Endothelial cell of umbilical vein (primary cell): ENCODE data around the gene PLAAT1. TPM values are rescaled to one million over a fixed set of nuclear protein-coding genes. Genes with fewer than 3 reads are reported as not detected.

Experiments
- BruUV-seq: library from RNA; stranded (reverse); fragments of 400-500 nt; replicated peaks from 2 replicates; lab custom pipeline; 2021; lab: Mats Ljungman, UMichigan
- CTCF ChIA-PET: fragments of 300-600, 350-600 bp; sonication (Branson Sonifier 250); formaldehyde crosslinking; loops from one replicate; lab custom pipeline; 2021; ENCODE audit warnings: antibody characterized with exemption, inconsistent platforms; lab: Charles Lee
- POLR2A ChIA-PET: fragments of 300-600, 350-600 bp; sonication (Branson Sonifier 250); formaldehyde crosslinking; loops from one replicate; lab custom pipeline; 2021; ENCODE audit warnings: antibody characterized with exemption, inconsistent platforms; lab: Charles Lee
- DNase-seq: peaks from one replicate; pipeline ENCODE4 v3.0.0-alpha.2; 2011; ENCODE audit warnings: low read depth, low spot score
- FAIRE-seq: peaks from 2 replicates; lab custom pipeline; 2011; peaks lifted over from hg19 to GRCh38; lab: Jason Lieb, UNC
- H2AFZ ChIP-seq: 2 replicates; pipeline ENCODE4 v1.6.0; 2012; ENCODE audit warnings: low read depth, low read length, control low read depth, inconsistent platforms
- H3K27ac ChIP-seq: 2 replicates; pipeline ENCODE4 v1.5.1; 2011; ENCODE audit warnings: low read depth, mild to moderate bottlenecking, control low read depth, low read length, moderate library complexity; ENCODE audit not compliant: insufficient read depth
- H3K27me3 ChIP-seq, 2 experiments: 2 replicates each; pipeline versions ENCODE4 v1.6.0 to v1.6.1; 2011; ENCODE audit warnings: low read length in 2 of 2, mixed read lengths in 1 of 2; ENCODE audit not compliant: control insufficient read depth in 2 of 2, insufficient read depth in 2 of 2
- H3K36me3 ChIP-seq, 2 experiments: 2 replicates in 1 of 2; 3 replicates in 1 of 2; pipeline ENCODE4 v1.5.1; 2011; ENCODE audit warnings: low read length in 2 of 2, mild to moderate bottlenecking in 1 of 2, moderate library complexity in 1 of 2; ENCODE audit not compliant: control insufficient read depth in 2 of 2, insufficient read depth in 2 of 2; ENCODE audit errors: extremely low read depth in 1 of 2
- H3K4me1 ChIP-seq: 3 replicates; pipeline ENCODE4 v1.5.1; 2011; ENCODE audit warnings: mild to moderate bottlenecking, low read length; ENCODE audit not compliant: control insufficient read depth, insufficient read depth; ENCODE audit errors: extremely low read depth
- H3K4me2 ChIP-seq: 2 replicates; pipeline ENCODE4 v1.6.1; 2011; ENCODE audit warnings: low read length, control low read depth, mixed read lengths; ENCODE audit not compliant: insufficient read depth
- H3K4me3 ChIP-seq, 3 experiments: fragments of 200-600 bp in 1 of 3; sonication (generic), shearing (Covaris generic) in 1 of 3; replicated peaks in 1 of 3; 2 replicates each; pipeline ENCODE4 v1.5.1; 2011 to 2016; ENCODE audit warnings: control low read depth in 3 of 3, low read length in 3 of 3, mild to moderate bottlenecking in 2 of 3, inconsistent platforms in 1 of 3, low read depth in 1 of 3, moderate library complexity in 1 of 3; ENCODE audit not compliant: insufficient read depth in 1 of 3
- H3K79me2 ChIP-seq: 2 replicates; pipeline ENCODE4 v1.6.0; 2012; ENCODE audit warnings: low read length, inconsistent platforms; ENCODE audit not compliant: control insufficient read depth, insufficient read depth
- H3K9ac ChIP-seq: replicated peaks from 2 replicates; pipeline ENCODE3; 2011; ENCODE audit warnings: low read length, control low read depth; ENCODE audit not compliant: insufficient read depth; ENCODE audit errors: extremely low read depth
- H3K9me1 ChIP-seq: replicated peaks from 3 replicates; pipeline ENCODE4 v1.6.0; 2011; ENCODE audit warnings: mild to moderate bottlenecking, low read length; ENCODE audit not compliant: control insufficient read depth, insufficient read depth; ENCODE audit errors: extremely low read depth
- H3K9me3 ChIP-seq: replicated peaks from 2 replicates; pipeline ENCODE4 v1.5.1; 2012; ENCODE audit warnings: low read length, inconsistent platforms; ENCODE audit not compliant: control insufficient read depth, insufficient read depth
- H4K20me1 ChIP-seq: replicated peaks from 2 replicates; pipeline ENCODE3; 2011; ENCODE audit warnings: mild to moderate bottlenecking, low read length; ENCODE audit not compliant: control insufficient read depth, insufficient read depth; ENCODE audit errors: extremely low read depth
- CTCF ChIP-seq, 2 donors: IDR thresholded peaks; 1 replicate in 1 of 2; 2 replicates in 1 of 2; pipeline ENCODE4 v1.5.1; 2011; ENCODE audit warnings: low read length in 2 of 2, mild to moderate bottlenecking in 2 of 2, moderate library complexity in 2 of 2, control low read depth in 1 of 2, inconsistent platforms in 1 of 2, low read depth in 1 of 2; ENCODE audit not compliant: insufficient read depth in 1 of 2; ENCODE audit errors: extremely low read depth in 1 of 2
- EZH2 ChIP-seq: IDR thresholded peaks from 2 replicates; pipeline ENCODE4 v1.6.1; 2012; ENCODE audit warnings: borderline replicate concordance, low read depth, mild to moderate bottlenecking, moderate library complexity, low read length, inconsistent platforms; ENCODE audit not compliant: severe bottlenecking
- FOS ChIP-seq: IDR thresholded peaks from 2 replicates; pipeline ENCODE4 v1.6.1; 2011; ENCODE audit warnings: mild to moderate bottlenecking, low read length, moderate library complexity, borderline replicate concordance; ENCODE audit not compliant: insufficient read depth
- GATA2 ChIP-seq: IDR thresholded peaks from 2 replicates; pipeline ENCODE4 v1.7.0; 2011; ENCODE audit warnings: low read depth, mild to moderate bottlenecking, moderate library complexity, mixed read lengths, low read length; ENCODE audit not compliant: insufficient read length, insufficient read depth
- JUN ChIP-seq: IDR thresholded peaks from 2 replicates; pipeline ENCODE4 v1.6.1; 2011; ENCODE audit warnings: borderline replicate concordance, low read depth; ENCODE audit not compliant: insufficient read length, insufficient read depth
- MAX ChIP-seq: IDR thresholded peaks from 2 replicates; pipeline ENCODE4 v1.6.1; 2011; ENCODE audit not compliant: insufficient read depth, insufficient read length
- MYC ChIP-seq: IDR thresholded peaks from one replicate; pipeline ENCODE4 v1.6.1; 2011; ENCODE audit warnings: mild to moderate bottlenecking, low read depth, low read length
- POLR2A ChIP-seq: IDR thresholded peaks from 2 replicates; pipeline ENCODE4 v1.6.1; 2012; ENCODE audit warnings: low read depth, mild to moderate bottlenecking, control low read depth, low read length
- POLR2AphosphoS5 ChIP-seq: IDR thresholded peaks from 2 replicates; pipeline ENCODE4 v1.6.1; 2012; ENCODE audit warnings: low read depth, mild to moderate bottlenecking, control low read depth, low read length, moderate library complexity; ENCODE audit not compliant: insufficient read depth
- dilution Hi-C: fragments of 300-500 bp; cut with MboI; formaldehyde crosslinking; loops from one replicate; pipeline ENCODE4 v1.15.0; 2019; ENCODE audit warnings: low sequenced_read_pairs; ENCODE audit not compliant: extremely low pct_ligation_motif_present
- intact Hi-C: fragments of 100-400 bp; cut with micrococcal nuclease; formaldehyde crosslinking; loops from one replicate; pipeline ENCODE4 v1.10.0; 2022
- polyA plus RNA-seq, 4 experiments: library from polyadenylated mRNA; depleted of rRNA in 3 of 4; stranded (reverse) in 3 of 4; unstranded in 1 of 4; fragments of >200 nt; gene quantifications; 2 replicates each; pipeline versions ENCODE4 v1.2.1 to v1.2.3, GENCODE V29; 2011 to 2012; ENCODE audit warnings: missing spikeins in 1 of 4
- total RNA-seq: library from RNA; stranded (reverse); gene quantifications from 2 replicates; pipeline ENCODE4 v1.2.3, GENCODE V29; 2021

Gene PLAAT1
- total and polyA plus RNA-seq, 2 donors (not counting 3 experiments of a cell fraction or from before 2014, with no cell fraction given) = 0.58 to 0.75 TPM

GRCh38 chr3:193253986-193254660, 13.1 kb downstream of the PLAAT1 start:
- no TSS peak for BruUV-seq
- H4K20me1 ChIP-seq = no peaks in the 10 kb centered on the region
- FAIRE-seq (no peak), DNase-seq (no peak)
- H3K79me2 ChIP-seq = no peaks in the 10 kb centered on the region
- peaks cover 1% of the 10 kb centered on the region for H3K9me3 ChIP-seq
- dilution Hi-C loops (no loop called here), intact Hi-C loops (no loop called here)
- no peak overlapping the region for H3K27ac ChIP-seq
- H3K9ac ChIP-seq = no peak overlapping the region
- no peak overlapping the region for H2AFZ ChIP-seq
- H3K9me1 ChIP-seq = no peaks in the 10 kb centered on the region
- no peak for TF ChIP-seq POLR2AphosphoS5
- no peak for TF ChIP-seq JUN
- TF ChIP-seq POLR2A = no peak
- no peak for TF ChIP-seq CTCF (IDR thresholded peaks at IDR 0.05; ENCODE audit: extremely low read depth in 1 of 2, insufficient read depth in 1 of 2, low read depth in 1 of 2, low read length in 2 of 2)
- TF ChIP-seq MAX = no peak
- no peak for TF ChIP-seq FOS
- TF ChIP-seq MYC = no peak
- no peak for TF ChIP-seq GATA2
- TF ChIP-seq EZH2 = no peak
- H3K4me1 ChIP-seq = no peaks in the 10 kb centered on the region
- no peak overlapping the region for H3K4me2 ChIP-seq
- H3K27me3 ChIP-seq = no peaks in the 10 kb centered on the region
- CTCF ChIA-PET = interaction anchor here (1.5 kb wide), 1 partner anchor 8 kb away, joined by 3 read pairs; no protein-coding TSS in a partner anchor
- H3K4me3 ChIP-seq = no peak overlapping the region
- POLR2A ChIA-PET = no interaction called here
- no peaks in the 10 kb centered on the region for H3K36me3 ChIP-seq
